Measurements from ENCODE around the gene MTSS2.

GRCh38 chr16:70713342-70713741, 27.5 kb upstream of the MTSS2 start:
- TF ChIP-seq CTCF (IDR thresholded peaks at IDR 0.05; ENCODE audit: insufficient read depth, low read depth, low read length) (no peak), EZH2 (IDR thresholded peaks at IDR 0.05; ENCODE audit: insufficient read depth, low read length) (no peak)
